ENCODE results near the gene POFUT2. TPM values are rescaled to one million over a fixed set of nuclear protein-coding genes. Genes with fewer than 3 reads are reported as not detected.

The POFUT2 gene
- total RNA-seq, 1 experiment from 2014 or later, result 25.1 TPM

DNA sequence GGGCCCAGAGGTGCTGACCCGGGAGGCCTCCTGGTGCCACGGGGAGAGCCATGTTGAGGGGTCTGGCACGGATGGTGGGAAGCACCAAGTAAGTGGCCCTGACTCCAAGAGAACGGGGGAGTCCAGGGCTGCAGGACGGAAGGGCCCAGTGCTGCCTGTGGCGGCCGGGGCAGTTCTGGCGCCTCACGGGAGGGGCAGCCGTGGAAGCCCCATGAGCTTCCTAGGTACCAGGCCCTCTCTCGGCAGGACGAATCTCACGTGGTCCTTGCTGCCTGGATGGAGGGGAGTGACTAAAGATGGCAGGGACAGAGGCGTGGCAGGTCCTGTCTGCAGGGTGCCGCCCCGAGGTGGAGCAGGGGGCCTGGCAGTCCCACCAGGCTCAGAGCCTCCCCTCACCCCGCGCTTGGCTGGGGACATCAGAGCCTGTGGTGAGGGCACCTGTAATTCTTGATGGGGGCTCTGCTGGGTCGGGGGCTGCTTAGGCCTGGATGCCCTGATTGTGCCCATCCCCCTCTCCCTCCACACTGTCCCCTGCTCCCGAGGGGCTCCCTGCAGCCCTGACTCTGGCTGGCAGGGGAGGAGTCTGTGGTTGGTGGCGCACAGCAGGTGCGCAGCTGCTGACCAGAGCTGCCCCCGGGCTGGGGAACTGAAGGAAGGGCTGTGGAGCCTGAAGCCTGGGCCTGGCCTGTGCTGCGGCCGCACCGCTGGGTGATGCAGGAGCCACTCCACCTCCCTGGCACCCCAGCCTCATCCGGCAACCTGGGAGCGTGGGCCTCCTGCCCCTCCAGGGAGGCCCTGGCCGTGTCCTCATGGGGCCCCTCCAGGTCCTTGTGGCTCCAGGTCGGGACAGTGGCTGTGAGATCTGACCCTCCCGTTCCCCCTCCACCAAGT is 31.4 kb downstream of the POFUT2 start:
- Histone ChIP-seq H3K36me3 (ENCODE audit: insufficient read depth, low read length, poor library complexity, severe bottlenecking) (no peaks in the 10 kb centered on the region), H3K4me1 (ENCODE audit: insufficient read depth, low read length, poor library complexity, severe bottlenecking) (no peaks in the 10 kb centered on the region), H3K27ac (ENCODE audit: low read depth, low read length, poor library complexity, severe bottlenecking) (no peak overlapping the region), H3K4me3 (ENCODE audit: low read depth, low read length, poor library complexity, severe bottlenecking) (no peak overlapping the region), H3K27me3 (replicated peaks; ENCODE audit: insufficient read depth, low read depth, low read length, poor library complexity) (no peaks in the 10 kb centered on the region), H3K9me3 (ENCODE audit: low read depth, low read length, poor library complexity, severe bottlenecking) (no peaks in the 10 kb centered on the region)
- CTCF ChIA-PET, result no interaction called here
- POLR2A ChIA-PET (ENCODE audit: low non-redundant PET), result no interaction called here
- TF ChIP-seq, protein P1, sequence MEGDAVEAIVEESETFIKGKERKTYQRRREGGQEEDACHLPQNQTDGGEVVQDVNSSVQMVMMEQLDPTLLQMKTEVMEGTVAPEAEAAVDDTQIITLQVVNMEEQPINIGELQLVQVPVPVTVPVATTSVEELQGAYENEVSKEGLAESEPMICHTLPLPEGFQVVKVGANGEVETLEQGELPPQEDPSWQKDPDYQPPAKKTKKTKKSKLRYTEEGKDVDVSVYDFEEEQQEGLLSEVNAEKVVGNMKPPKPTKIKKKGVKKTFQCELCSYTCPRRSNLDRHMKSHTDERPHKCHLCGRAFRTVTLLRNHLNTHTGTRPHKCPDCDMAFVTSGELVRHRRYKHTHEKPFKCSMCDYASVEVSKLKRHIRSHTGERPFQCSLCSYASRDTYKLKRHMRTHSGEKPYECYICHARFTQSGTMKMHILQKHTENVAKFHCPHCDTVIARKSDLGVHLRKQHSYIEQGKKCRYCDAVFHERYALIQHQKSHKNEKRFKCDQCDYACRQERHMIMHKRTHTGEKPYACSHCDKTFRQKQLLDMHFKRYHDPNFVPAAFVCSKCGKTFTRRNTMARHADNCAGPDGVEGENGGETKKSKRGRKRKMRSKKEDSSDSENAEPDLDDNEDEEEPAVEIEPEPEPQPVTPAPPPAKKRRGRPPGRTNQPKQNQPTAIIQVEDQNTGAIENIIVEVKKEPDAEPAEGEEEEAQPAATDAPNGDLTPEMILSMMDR (conservative IDR thresholded peaks at IDR 0.05; ENCODE audit: low read depth, low read length), result no peak
- TF ChIP-seq EZH2 (IDR thresholded peaks at IDR 0.05; ENCODE audit: borderline replicate concordance, low read depth, low read length, poor library complexity, severe bottlenecking), result no peak
- no TSS peak for BruUV-seq (replicated peaks)
- intact Hi-C loops (cut with micrococcal nuclease; ENCODE audit: unreplicated experiment), result no loop called here
- DNase-seq (ENCODE audit: low spot score), result no peak

DNA sequence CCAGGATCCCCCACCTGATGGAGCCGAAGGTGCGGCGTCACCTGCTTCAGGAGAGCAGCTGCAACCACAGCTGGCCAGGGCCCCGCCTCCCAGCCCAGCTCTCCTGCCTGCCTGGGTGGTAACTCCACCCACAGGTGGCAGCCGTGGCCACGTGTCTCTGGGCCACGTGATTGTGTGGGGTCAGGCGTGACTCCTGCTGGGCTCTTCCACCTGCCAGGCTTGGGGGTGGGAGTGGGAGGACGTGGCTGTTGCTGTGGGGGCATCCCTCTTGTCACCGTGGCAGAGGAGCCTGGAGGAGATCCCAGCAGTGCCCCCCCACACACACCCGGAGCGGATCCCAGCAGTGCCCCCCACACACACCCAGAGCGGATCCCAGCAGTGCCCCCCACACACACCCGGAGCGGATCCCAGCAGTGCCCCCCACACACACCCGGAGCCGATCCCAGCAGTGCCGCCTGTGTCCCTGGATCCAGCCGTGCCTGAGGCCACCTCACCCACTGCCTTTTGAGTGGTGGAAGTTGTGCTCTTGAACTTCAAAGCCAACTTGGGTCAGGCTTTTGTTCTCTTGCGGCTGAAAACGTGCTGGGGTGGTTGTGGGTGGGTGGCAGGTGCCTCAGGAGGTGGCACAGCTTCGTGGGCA is 32.2 kb downstream of the POFUT2 start:
- no peaks in the 10 kb centered on the region for H3K9me3 ChIP-seq (ENCODE audit: low read depth, low read length, poor library complexity, severe bottlenecking)
- no peak for DNase-seq (ENCODE audit: low spot score)
- H3K36me3 ChIP-seq (ENCODE audit: insufficient read depth, low read length, poor library complexity, severe bottlenecking), result no peaks in the 10 kb centered on the region
- H3K4me1 ChIP-seq (ENCODE audit: insufficient read depth, low read length, poor library complexity, severe bottlenecking), result no peaks in the 10 kb centered on the region
- no TSS peak for BruUV-seq (replicated peaks)
- CTCF ChIA-PET, result no interaction called here
- intact Hi-C loops (cut with micrococcal nuclease; ENCODE audit: unreplicated experiment), result no loop called here
- H3K27ac ChIP-seq (ENCODE audit: low read depth, low read length, poor library complexity, severe bottlenecking), result no peak overlapping the region
- no peaks in the 10 kb centered on the region for H3K27me3 ChIP-seq (replicated peaks; ENCODE audit: insufficient read depth, low read depth, low read length, poor library complexity)
- POLR2A ChIA-PET (ENCODE audit: low non-redundant PET), result no interaction called here
- TF ChIP-seq, protein P1 (conservative IDR thresholded peaks at IDR 0.05; ENCODE audit: low read depth, low read length), result no peak
- no peak for TF ChIP-seq EZH2 (IDR thresholded peaks at IDR 0.05; ENCODE audit: borderline replicate concordance, low read depth, low read length, poor library complexity, severe bottlenecking)
- no peak overlapping the region for H3K4me3 ChIP-seq (ENCODE audit: low read depth, low read length, poor library complexity, severe bottlenecking)

DNA sequence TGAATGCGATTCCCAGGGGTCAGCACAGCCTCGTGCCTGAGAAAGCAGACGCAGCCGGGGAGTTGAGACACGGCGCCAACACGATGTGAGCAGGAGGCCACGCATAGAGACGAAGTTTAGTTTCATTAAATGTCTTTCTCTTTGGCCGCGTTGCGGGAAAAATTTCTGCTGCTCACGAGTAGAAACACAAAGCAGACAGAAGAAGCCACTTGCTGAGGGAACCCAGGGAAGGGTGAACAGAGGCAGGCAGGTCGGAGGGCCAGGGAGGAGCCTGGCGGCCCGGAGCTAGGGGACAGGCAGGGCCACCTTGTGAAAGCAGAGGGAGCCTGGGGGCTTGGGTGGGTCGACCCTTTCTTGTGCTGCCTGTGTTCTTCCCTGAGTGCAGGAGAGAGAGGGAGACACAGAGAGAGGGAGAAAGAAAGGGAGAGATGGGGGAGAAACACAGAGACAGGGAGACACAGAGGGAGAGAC is 33.2 kb downstream of the POFUT2 start:
- H3K4me3 ChIP-seq (ENCODE audit: low read depth, low read length, poor library complexity, severe bottlenecking), result no peak overlapping the region
- H3K27me3 ChIP-seq (replicated peaks; ENCODE audit: insufficient read depth, low read depth, low read length, poor library complexity), result no peaks in the 10 kb centered on the region
- no peaks in the 10 kb centered on the region for H3K4me1 ChIP-seq (ENCODE audit: insufficient read depth, low read length, poor library complexity, severe bottlenecking)
- CTCF ChIA-PET, result interaction anchor here (0.6 kb wide), 1 partner anchor 766 kb away, joined by 4 read pairs; no protein-coding TSS in a partner anchor
- POLR2A ChIA-PET (ENCODE audit: low non-redundant PET), result no interaction called here
- TF ChIP-seq, protein P1 (conservative IDR thresholded peaks at IDR 0.05; ENCODE audit: low read depth, low read length), result no peak
- no peak for TF ChIP-seq EZH2 (IDR thresholded peaks at IDR 0.05; ENCODE audit: borderline replicate concordance, low read depth, low read length, poor library complexity, severe bottlenecking)
- no peaks in the 10 kb centered on the region for H3K36me3 ChIP-seq (ENCODE audit: insufficient read depth, low read length, poor library complexity, severe bottlenecking)
- no peak overlapping the region for H3K27ac ChIP-seq (ENCODE audit: low read depth, low read length, poor library complexity, severe bottlenecking)
- DNase-seq (ENCODE audit: low spot score), result no peak
- BruUV-seq (replicated peaks), result no TSS peak
- H3K9me3 ChIP-seq (ENCODE audit: low read depth, low read length, poor library complexity, severe bottlenecking), result no peaks in the 10 kb centered on the region
- intact Hi-C loops (cut with micrococcal nuclease; ENCODE audit: unreplicated experiment), result no loop called here
